GM21367 (cell line): ENCODE data around the gene GAP43.

Source experiments
- ATAC-seq: cut with Tn5 transposase; IDR thresholded peaks from one replicate; pipeline ENCODE4 v1.9.1; 2021; ENCODE audit not compliant: unreplicated experiment

Gene GAP43

DNA sequence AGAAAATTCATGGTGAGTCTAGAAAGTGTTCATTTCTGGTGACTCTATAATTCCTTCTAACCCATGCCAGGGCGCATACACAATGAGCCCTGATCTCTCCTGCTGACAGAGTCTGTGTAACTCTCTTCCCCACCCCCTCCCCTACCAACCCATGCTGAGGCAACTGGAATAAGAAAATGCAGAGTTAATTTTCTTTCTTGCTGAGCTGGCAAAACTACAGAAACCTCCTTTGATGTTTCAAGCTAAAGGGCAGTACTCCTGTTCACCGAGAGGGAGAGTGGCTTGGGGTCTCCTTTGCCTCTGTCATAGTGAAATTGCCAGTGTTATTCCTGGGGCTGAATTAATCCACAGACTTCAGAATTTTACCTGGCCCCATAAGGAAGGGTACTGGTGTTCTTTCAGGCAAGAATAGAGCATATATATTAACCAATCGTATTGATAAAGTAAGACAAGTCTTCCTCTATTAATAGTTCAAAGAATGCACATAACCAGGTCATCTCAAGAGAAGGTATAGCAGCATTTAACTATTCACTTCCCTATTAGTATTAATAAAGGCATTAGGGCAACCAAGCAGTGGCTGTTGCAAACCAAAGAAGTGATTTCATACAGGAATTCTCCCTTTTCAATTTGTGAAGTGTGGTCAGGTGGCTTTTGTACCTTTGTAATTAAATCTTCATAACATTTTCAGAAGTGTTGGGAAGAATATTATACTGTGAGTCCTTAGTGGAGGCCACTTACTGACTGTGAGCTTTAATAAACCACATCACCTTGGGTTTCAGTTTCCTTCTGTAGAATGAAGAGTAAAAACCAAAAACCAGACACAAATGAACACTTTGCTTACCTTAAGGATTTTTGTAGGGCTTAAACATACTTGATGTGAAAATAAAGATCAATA, 4.1 kb downstream of the GAP43 start:
- peak; percentile 82 for ATAC-seq

DNA sequence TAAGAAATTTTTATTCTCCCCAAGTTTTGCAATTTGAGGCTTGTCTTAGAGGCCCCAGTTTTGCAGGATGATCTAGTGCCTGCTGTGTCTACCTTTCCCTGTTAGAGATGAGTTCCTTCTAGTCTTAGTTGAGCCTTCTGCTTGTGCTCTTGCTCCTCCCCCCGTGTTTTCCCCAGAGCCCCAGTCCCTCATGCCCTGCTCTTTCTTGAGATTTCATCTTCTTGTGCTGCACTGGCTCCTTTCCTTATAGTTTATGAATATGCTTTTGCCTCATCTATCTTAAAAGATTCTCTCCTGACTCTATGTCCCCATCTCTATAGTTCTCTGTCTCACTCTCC, 4.7 kb downstream of the GAP43 start:
- peak; percentile 47 for ATAC-seq

DNA sequence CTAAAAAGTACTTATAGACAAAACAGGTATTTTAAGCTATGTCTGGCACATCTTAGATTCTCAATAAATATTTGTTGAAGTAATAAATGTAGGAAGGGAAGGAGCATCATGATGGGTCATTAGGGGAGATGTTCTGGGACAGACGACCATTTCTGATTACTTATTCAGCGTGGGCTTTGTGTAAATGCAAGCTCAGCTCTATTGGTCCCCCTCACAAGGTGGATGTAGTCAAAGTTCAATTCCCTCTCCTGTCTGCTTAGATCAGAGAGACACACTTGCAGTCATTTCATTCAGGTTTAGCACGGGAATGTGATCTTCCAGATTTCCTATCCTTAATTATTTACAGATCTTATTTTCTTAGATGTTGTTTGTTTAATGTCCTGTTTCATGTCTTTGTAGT, 7.5 kb downstream of the GAP43 start:
- ATAC-seq: no peak

DNA sequence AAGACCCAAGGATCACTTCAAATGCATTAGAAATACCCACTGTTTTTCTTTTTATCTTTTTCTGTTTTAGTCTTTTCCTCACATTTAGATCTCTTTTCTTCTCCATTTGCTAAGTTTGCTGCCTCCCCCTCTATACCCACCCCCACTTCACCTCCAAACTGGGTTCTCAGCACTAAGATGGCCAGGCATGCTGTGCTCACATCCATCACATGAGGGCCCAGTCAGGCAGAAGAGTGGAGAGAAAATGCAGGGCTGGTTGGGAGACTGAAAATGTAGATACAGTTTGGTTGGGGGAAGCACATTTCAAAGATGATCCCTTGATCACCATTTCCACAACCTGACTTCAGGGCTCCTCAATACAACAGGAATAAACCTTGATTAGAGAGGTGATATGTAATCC, 8.7 kb downstream of the GAP43 start:
- no peak for ATAC-seq

DNA sequence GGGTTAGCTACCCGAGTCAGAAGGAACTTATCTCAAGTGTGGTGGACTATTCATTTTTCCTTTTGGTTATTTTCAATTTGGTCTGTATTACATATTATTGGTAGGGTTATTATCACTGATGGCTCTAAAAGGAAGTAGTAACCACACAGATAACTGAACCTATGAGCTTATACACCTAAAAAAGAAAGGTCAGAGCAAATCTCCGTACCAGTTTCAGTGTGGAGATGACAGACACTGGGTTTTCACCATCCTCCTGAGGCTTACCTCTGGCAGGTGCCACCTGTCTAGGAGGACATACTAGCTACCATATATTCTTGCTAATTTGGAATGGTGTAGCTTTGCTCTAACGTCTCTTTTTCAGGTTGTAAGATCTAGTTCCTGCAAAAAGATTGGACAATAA, 10.2 kb downstream of the GAP43 start:
- no peak for ATAC-seq

DNA sequence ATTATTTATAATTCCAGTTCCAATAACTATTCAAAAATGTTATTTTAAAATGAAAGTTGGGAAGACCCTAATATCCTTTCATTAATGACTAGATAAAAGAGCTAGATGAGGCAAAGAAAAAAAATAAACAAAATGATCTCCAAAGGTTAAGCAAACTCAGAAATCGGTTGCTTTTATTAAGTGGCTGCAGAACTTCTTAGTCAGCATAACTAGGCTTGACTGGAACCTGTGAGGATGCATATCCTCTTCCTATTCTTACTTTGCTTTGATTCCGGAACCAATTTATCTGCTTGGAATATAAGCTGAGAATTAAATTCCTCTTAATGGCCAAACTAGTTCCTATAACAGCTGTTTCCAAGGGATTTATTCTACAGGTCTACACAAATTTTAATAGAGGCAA, 10.7 kb downstream of the GAP43 start:
- ATAC-seq: no peak

DNA sequence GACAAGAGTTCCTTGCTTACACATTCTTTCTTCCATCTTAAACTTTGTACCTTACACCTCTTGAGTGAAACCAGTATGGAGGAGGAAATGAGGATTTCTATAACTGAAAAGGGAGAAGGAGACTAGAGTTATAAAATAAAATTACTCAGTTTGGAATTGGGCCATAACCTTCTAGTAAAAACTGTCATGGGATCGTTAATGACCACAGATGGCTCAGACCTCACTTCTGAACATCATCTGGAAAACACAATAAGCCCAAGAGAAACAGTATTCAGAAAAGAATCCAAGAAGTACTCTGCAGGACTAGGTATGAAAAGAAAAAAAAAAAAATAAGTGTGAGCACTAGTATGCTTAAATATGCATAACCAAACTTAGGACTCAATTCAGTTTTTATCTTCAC, 12.1 kb downstream of the GAP43 start:
- no peak for ATAC-seq

DNA sequence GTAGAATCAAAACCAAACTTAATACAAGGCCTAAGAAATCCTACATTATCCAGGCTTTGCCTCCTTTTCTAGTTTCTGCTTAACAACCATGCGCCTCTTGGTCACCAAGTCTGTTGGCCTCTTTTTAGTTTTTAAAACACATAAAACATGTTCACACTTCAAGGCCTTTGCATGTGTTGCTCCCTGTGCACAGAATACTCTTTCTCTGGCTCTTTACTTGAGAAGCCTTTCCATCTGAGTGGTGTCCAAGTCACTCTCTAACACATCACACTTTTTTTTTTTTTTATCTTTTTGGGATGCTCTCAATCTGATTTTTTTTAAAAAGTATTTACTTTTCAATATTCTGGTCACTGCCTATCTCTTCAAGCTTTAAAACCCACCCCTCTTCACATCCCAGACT, 14.9 kb downstream of the GAP43 start:
- ATAC-seq: no peak

DNA sequence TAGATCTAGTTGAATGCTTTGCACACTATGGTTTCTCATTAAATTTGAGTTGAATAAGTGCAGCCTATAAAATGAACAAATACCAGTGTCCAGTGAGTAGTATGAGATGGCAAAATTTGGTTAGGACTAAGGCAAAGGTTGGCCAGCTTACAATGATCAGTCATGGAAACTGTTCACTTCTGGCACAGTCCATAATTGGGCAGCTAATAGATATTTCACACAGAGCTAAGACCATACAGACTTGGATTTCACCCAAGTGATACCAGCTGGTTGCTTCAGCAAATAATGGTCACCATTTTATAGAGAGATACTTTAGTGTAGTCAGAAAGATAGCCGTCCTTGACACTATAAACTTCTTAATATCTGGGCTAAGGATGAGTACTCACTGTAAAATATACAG, 15.7 kb downstream of the GAP43 start:
- no peak for ATAC-seq

DNA sequence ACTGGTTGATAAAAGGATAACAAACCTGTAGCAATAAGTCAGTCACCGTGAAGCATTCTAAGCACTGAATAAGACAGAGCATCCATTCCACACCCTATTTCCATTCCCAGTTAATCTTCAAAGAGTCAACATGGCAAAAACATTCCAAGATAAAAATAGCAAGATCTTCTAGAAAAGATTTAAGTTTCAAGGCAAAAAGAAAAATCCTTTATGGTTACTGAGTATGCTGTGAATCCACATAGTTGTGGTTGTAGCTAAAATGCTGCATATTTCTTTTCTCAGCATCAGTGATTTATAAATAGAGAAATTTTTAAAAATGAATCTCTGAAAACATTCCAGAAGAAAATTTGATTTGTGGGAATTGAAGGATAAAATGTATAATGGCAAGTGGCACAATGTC, 21.1 kb downstream of the GAP43 start:
- no peak for ATAC-seq

DNA sequence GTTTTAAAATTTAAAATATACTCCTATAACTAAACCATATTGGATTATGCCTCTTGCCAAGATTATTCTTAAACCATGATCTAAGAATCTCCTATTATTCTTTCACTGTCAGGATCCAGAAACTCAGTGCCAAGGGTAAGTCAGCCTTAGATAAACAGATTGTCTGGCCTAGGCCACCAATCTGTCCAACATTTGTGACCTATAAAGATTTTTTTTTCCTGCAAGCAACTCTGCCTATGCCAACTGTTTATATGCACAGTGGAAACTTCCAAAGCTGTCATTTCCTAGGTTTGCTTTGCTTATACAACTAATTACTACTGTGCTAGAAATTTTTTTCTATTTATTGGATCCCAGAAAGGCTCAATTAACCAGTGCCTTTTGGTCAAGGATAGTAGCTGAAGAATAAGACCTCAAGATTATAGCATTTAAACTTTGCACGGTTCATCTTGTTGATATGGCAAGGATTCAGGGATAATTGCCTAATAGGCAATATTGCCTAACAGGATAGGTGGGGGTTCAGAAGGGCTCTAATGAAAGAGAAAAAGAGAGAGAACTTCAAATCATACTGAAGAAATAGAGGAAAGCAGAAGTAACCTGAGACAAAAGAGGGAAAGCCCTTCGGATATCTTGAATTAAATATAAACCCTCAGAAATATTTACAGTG, 22.8 kb downstream of the GAP43 start:
- ATAC-seq: no peak

DNA sequence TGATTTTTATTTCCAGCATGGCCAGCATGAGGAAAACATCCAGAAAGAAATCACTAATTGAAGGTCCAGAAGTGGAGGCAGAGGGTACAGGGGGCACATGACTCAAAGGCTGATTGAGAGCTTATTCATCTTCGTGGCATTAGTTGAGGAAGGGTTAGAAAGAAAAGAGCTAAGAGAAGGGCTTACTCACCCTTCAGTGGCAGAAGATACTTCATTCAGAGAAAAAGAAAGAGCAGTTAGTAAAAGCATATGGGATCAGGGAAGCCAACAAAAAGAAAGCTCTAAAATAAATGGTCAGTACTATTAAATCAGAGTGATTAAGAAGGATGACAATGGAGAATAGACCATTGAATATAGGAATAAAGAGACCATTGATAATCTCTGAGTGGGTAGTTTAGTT, 25.2 kb downstream of the GAP43 start:
- no peak for ATAC-seq

DNA sequence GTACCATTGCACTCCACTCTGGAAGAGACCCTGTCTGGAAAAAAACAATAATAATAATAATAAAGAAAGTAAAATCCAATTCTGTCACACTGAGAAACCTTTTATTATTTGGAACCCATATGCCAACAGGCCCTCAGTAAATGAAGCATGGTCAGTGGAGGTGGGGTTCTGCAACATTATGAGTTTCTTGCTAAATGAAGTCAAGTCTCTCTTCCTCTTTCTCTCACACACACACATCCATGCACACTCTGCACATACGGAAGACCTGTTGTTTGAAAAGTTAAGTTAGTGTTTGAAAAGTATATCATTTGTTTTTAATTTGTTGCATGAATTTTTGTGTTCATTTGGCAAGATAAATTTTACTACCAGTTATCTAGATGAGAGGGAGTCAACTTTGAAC, 27.8 kb downstream of the GAP43 start:
- peak; percentile 49 for ATAC-seq

DNA sequence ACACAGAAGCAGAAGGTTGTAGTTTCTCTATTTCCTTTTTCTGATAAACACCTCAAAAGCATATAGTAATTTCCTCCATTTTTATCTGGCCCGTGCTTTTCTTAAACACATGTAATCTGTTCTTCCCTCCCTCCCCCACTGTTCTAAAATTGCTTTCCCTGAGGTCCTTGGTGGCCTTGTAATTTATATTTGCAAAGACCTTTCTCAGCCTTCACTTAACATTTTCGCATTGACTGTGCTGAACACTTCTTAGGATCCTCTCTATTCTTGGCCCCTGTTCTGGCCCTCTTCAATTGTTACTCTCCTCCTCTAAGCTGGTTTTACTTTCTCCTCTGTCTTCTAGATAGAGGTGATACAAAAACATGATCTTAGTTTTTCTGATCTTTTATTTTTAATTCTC, 28.3 kb downstream of the GAP43 start:
- peak; percentile 25 for ATAC-seq

DNA sequence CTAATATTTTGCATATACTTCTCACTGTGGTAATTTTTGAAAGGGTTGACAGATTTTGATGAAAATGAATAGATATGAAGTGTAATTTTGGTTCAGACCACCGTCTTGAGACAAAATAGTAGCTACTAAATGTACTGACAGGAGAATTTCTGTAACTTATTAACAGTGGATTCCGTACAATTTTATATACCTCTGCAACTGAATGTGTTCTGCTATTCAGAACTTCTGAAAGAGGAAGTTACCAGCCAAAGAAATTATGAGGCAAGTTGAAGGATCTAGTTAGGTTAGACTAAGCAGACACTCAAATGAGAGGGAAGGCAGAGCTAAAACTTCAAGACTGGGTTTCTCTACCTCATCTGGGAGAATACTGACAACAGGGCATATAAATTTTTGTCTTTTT, 29.4 kb downstream of the GAP43 start:
- ATAC-seq: peak; percentile 51

DNA sequence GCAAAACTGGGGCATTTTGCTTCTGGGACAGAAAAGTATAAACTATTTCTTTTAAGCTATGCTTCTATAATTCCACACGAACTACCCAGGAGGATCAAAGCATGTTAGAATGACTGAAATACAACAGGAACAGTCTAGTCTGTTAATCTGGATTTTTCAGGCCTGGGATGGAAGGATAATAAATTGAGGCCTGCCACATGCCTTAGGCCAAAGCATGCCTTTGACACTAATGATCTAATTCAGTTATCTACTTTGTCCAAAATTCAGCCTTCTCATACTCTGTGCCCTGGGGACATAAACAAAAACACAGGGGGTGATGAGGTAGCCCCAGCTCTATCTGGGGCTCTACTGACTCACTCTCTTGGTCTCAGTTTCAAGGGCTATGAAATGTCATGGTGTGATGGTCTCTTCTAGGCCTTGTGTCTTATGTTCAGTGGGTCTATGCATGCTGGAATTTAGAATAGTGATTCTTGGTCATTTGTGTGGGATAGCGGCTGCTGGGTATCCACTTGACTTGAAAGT, 32.5 kb downstream of the GAP43 start:
- no peak for ATAC-seq

DNA sequence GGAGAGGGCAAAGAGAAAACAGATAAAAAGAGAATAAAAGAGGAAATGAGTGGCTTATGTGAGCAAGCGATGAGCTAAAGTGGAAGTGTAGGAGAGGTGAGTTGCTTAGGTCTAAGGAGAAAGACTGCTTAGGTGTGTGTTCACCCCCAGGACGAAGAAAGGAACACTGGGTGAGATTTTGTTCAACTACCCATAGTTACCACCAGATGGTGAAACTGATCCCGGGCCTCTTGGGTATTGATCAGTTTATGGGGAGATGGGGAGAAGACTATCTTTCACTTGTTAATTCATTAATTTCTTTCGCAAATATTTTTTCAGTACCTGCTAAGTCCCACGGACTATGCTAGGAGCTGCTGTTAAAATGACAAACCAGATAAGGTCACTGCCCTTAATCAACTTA, 33.9 kb downstream of the GAP43 start:
- ATAC-seq: no peak

DNA sequence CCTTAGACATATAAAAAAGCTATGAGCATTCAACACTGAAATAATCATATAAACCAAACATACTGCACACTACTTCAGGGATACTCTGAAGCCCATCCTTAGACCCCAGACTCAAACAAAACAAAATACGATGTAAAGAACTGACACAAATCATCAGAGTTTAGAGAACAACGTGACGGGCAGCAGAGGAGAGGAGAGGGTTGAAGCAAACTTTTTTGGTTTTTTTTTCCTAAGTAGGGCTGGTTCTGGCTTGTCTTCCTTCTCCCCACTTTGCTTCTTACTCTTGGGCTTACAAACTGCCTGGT, 34.7 kb downstream of the GAP43 start:
- no peak for ATAC-seq

DNA sequence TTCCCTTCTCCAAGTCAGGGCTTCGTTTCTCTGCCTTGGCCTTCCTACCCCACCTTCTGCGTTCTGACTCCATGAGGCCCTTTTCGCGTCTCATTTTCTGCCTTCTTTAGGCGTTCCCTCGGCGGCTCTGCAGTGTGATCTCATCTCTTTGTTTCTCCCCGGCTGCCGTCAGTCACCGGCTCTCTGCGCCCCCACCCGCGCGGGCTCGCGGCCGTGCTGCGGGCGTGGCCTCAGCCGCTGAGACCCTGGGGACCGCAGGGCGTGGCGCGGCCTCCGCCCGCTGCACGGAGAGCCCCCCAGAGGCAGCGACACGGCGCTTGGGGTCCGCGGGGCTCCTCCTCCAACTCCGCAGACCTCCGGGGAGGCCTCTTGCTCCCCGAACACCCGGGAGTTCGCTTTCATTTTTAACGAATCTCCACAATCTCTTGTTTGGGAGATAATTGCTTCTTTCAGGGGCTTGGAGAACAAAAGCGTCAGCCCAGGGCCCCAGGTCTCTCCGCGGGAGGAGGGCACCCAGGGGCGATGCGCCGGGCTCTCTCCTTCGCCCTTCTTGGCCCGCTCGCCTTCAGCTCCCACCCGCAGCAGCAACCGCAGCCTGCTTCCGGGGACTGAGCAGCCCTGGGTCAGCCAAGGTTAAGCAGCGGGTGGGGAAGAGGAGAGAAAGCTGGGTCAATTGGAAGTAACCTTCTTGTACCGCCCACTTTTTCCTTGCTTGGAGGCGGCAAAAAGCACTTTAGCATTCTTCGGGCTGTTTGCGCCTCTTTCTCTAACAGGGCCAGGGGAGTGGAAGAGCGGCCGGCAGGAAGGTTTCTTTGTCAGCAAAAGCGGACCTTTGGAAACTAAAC, 35.2 kb downstream of the GAP43 start:
- ATAC-seq: peak; percentile 72

DNA sequence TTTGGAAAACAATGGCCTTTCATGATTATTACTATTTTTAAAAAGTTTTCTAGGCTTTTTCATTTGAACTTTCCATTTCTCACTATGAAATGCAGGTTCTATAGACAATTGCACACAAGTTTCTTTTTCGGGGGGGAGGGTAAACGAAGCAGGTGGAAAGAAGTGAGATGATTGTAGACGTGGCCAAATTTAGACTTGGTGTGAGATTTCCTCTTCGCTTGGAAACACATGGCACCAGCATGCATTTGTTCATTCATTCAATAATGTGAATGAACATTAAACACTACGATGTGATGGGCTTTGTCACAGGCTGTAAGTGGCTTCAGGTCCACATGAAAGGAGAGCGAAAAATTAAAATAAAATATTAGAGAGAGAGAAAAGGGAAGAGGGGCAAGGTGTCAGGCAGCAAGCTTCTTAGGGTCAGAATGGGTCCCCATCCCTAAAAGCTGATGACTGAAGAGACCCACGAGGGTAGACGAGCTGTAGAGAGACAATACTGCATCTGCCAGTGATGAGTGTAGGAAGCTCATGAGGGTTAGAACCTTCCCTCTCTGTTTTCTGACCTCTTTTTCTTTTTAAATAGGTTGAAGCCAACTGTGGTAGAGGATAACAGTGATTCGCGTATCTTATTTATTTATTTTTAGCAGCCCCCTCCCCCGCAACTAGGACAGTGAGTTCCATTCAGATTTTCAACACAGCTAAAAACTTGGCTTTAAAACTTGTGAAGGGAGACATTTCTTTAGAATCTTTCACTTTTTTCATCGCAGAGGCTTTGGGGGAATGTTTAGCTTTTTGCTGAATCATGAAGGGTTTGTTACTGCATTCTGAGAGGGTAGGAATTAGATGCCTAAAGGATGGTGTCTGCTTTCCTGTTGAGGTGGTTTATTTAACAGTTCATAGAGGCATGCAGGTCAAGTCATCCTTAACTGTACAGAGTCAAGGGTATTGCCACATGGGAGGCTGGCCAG, 36.2 kb downstream of the GAP43 start:
- peak; percentile 24 for ATAC-seq
